Measurements from ENCODE around the gene TMEM106C.

- TF ChIP-seq POLR2AphosphoS5 (IDR thresholded peaks at IDR 0.05; ENCODE audit: low read depth, low read length) (no peak), SIN3A (IDR thresholded peaks at IDR 0.05; ENCODE audit: borderline replicate concordance, insufficient read depth, low read length) (no peak), REST (IDR thresholded peaks at IDR 0.05; ENCODE audit: insufficient read depth in 1 of 2, low read depth in 2 of 2, low read length in 2 of 2) (no peak), FOXP2 (optimal IDR thresholded peaks at IDR 0.05; ENCODE audit: borderline replicate concordance, extremely low read depth, extremely low read length, insufficient read depth) (no peak)
Observed at GRCh38 chr12:47999816-48000215, 36.4 kb downstream of the TMEM106C start.

Measured in PFSK-1 (cell line).